ENCODE measurements around the gene KRTAP4-12.
"Not testable (repeated sequence)": the region's sequence is repeated elsewhere in the genome, so short reads cannot be mapped to it uniquely, and the experiment has no call there.

Gene KRTAP4-12

GRCh38 chr17:41160190-41160589 lies 36.2 kb upstream of the KRTAP4-12 start:
- not testable (repeated sequence) for H3K4me3 ChIP-seq (ENCODE audit: low read length); H4K8ac ChIP-seq (ENCODE audit: low read depth, low read length); H2BK5ac ChIP-seq (ENCODE audit: low read length); H4K5ac ChIP-seq (ENCODE audit: low read length); DNase-seq; H3K4me1 ChIP-seq (ENCODE audit: control insufficient read depth, low read depth, low read length); H3K56ac ChIP-seq (ENCODE audit: low read length); H3K79me2 ChIP-seq (ENCODE audit: control insufficient read depth, insufficient read depth, low read length); H3K79me1 ChIP-seq (ENCODE audit: low read length); H3K18ac ChIP-seq (ENCODE audit: low read length); H3K9ac ChIP-seq (ENCODE audit: low read length); H3K4ac ChIP-seq (ENCODE audit: low read depth, low read length); H3K27me3 ChIP-seq (ENCODE audit: insufficient read depth, low read length, poor library complexity); H3K23ac ChIP-seq (ENCODE audit: low read length); H2AK5ac ChIP-seq (ENCODE audit: low read length); H3K27ac ChIP-seq (ENCODE audit: low read depth, low read length); H3K36me3 ChIP-seq (ENCODE audit: control insufficient read depth, insufficient read depth, low read length); H2BK15ac ChIP-seq (replicated peaks; ENCODE audit: low read depth); H2BK120ac ChIP-seq (ENCODE audit: low read depth, low read length); H3K4me2 ChIP-seq (ENCODE audit: low read length)
- WGBS (ENCODE audit: extremely low coverage, insufficient coverage, low lambda C conversion rate), result no CpG with 5 or more reads among the region's 3 CpGs

- no peak overlapping the region for H3K18ac ChIP-seq (ENCODE audit: low read length)
- no peak overlapping the region for H2AK5ac ChIP-seq (ENCODE audit: low read length)
- H3K36me3 ChIP-seq (ENCODE audit: control insufficient read depth, insufficient read depth, low read length), result no peaks in the 10 kb centered on the region
- no peak overlapping the region for H3K4me3 ChIP-seq (ENCODE audit: low read length)
- no peak overlapping the region for H3K56ac ChIP-seq (ENCODE audit: low read length)
- H2BK120ac ChIP-seq (ENCODE audit: low read depth, low read length), result no peak overlapping the region
- H3K79me2 ChIP-seq (ENCODE audit: control insufficient read depth, insufficient read depth, low read length), result no peaks in the 10 kb centered on the region
- H3K27me3 ChIP-seq (ENCODE audit: insufficient read depth, low read length, poor library complexity), result no peaks in the 10 kb centered on the region
- no peak overlapping the region for H2BK15ac ChIP-seq (replicated peaks; ENCODE audit: low read depth)
- H3K4me1 ChIP-seq (ENCODE audit: control insufficient read depth, low read depth, low read length), result no peaks in the 10 kb centered on the region
- no peak overlapping the region for H3K23ac ChIP-seq (ENCODE audit: low read length)
- H3K9ac ChIP-seq (ENCODE audit: low read length), result no peak overlapping the region
- no peak overlapping the region for H3K27ac ChIP-seq (ENCODE audit: low read depth, low read length)
- no CpG with 5 or more reads among the region's 2 CpGs for WGBS (ENCODE audit: extremely low coverage, insufficient coverage, low lambda C conversion rate)
- H3K4me2 ChIP-seq (ENCODE audit: low read length), result no peak overlapping the region
- DNase-seq, result no peak
- H4K5ac ChIP-seq (ENCODE audit: low read length), result no peak overlapping the region
- no peak overlapping the region for H4K8ac ChIP-seq (ENCODE audit: low read depth, low read length)
- H2BK5ac ChIP-seq (ENCODE audit: low read length), result no peak overlapping the region
- no peaks in the 10 kb centered on the region for H3K79me1 ChIP-seq (ENCODE audit: low read length)
- no peak overlapping the region for H3K4ac ChIP-seq (ENCODE audit: low read depth, low read length)
These were observed 29.9 kb upstream of the KRTAP4-12 start for GRCh38 chr17:41153856-41154255.

- no peaks in the 10 kb centered on the region for H3K4me1 ChIP-seq (ENCODE audit: control insufficient read depth, low read depth, low read length)
- no peak overlapping the region for H3K27ac ChIP-seq (ENCODE audit: low read depth, low read length)
- no peaks in the 10 kb centered on the region for H3K79me2 ChIP-seq (ENCODE audit: control insufficient read depth, insufficient read depth, low read length)
- no peak overlapping the region for H2BK15ac ChIP-seq (replicated peaks; ENCODE audit: low read depth)
- no peak overlapping the region for H3K4me2 ChIP-seq (ENCODE audit: low read length)
- H3K79me1 ChIP-seq (ENCODE audit: low read length), result no peaks in the 10 kb centered on the region
- WGBS (ENCODE audit: extremely low coverage, insufficient coverage, low lambda C conversion rate), result no CpG with 5 or more reads among the region's 2 CpGs
- H3K18ac ChIP-seq (ENCODE audit: low read length), result no peak overlapping the region
- no peak for DNase-seq
- no peak overlapping the region for H3K23ac ChIP-seq (ENCODE audit: low read length)
- H3K36me3 ChIP-seq (ENCODE audit: control insufficient read depth, insufficient read depth, low read length), result no peaks in the 10 kb centered on the region
- no peak overlapping the region for H3K4me3 ChIP-seq (ENCODE audit: low read length)
- H4K8ac ChIP-seq (ENCODE audit: low read depth, low read length), result no peak overlapping the region
- no peak overlapping the region for H3K4ac ChIP-seq (ENCODE audit: low read depth, low read length)
- H3K27me3 ChIP-seq (ENCODE audit: insufficient read depth, low read length, poor library complexity), result no peaks in the 10 kb centered on the region
- H3K56ac ChIP-seq (ENCODE audit: low read length), result no peak overlapping the region
- no peak overlapping the region for H4K5ac ChIP-seq (ENCODE audit: low read length)
- no peak overlapping the region for H2BK120ac ChIP-seq (ENCODE audit: low read depth, low read length)
- H2AK5ac ChIP-seq (ENCODE audit: low read length), result no peak overlapping the region
- H2BK5ac ChIP-seq (ENCODE audit: low read length), result no peak overlapping the region
- H3K9ac ChIP-seq (ENCODE audit: low read length), result no peak overlapping the region
These were observed 27.5 kb upstream of the KRTAP4-12 start for GRCh38 chr17:41151525-41151924.

GRCh38 chr17:41150026-41150425 lies 26.0 kb upstream of the KRTAP4-12 start:
- no peak overlapping the region for H3K4me2 ChIP-seq (ENCODE audit: low read length)
- H3K23ac ChIP-seq (ENCODE audit: low read length), result no peak overlapping the region
- no peak overlapping the region for H3K4ac ChIP-seq (ENCODE audit: low read depth, low read length)
- no peak overlapping the region for H2AK5ac ChIP-seq (ENCODE audit: low read length)
- H3K79me2 ChIP-seq (ENCODE audit: control insufficient read depth, insufficient read depth, low read length), result no peaks in the 10 kb centered on the region
- no peak overlapping the region for H3K4me3 ChIP-seq (ENCODE audit: low read length)
- H3K9ac ChIP-seq (ENCODE audit: low read length), result no peak overlapping the region
- no peak overlapping the region for H4K8ac ChIP-seq (ENCODE audit: low read depth, low read length)
- no peak overlapping the region for H2BK15ac ChIP-seq (replicated peaks; ENCODE audit: low read depth)
- no peaks in the 10 kb centered on the region for H3K27me3 ChIP-seq (ENCODE audit: insufficient read depth, low read length, poor library complexity)
- no peak overlapping the region for H3K56ac ChIP-seq (ENCODE audit: low read length)
- no peak overlapping the region for H3K18ac ChIP-seq (ENCODE audit: low read length)
- H3K36me3 ChIP-seq (ENCODE audit: control insufficient read depth, insufficient read depth, low read length), result no peaks in the 10 kb centered on the region
- H3K4me1 ChIP-seq (ENCODE audit: control insufficient read depth, low read depth, low read length), result no peaks in the 10 kb centered on the region
- no peak overlapping the region for H2BK120ac ChIP-seq (ENCODE audit: low read depth, low read length)
- no peak overlapping the region for H3K27ac ChIP-seq (ENCODE audit: low read depth, low read length)
- no peak overlapping the region for H4K5ac ChIP-seq (ENCODE audit: low read length)
- WGBS (ENCODE audit: extremely low coverage, insufficient coverage, low lambda C conversion rate), result no CpG with 5 or more reads among the region's 4 CpGs
- no peaks in the 10 kb centered on the region for H3K79me1 ChIP-seq (ENCODE audit: low read length)
- DNase-seq, result no peak
- no peak overlapping the region for H2BK5ac ChIP-seq (ENCODE audit: low read length)

GRCh38 chr17:41149652-41149985 lies 25.6 kb upstream of the KRTAP4-12 start, which contains the start of gene KRTAP4-5:
KRTAP4-5 (minus strand) TSS chr17:41149825; CDS start chr17:41149767, 58 bp downstream.
- Histone ChIP-seq H3K4me1 (ENCODE audit: control insufficient read depth, low read depth, low read length) (no peaks in the 10 kb centered on the region), H3K4me2 (ENCODE audit: low read length) (no peak within 1 kb of the TSS), H3K36me3 (ENCODE audit: control insufficient read depth, insufficient read depth, low read length) (no peaks in the 10 kb centered on the region), H3K4ac (ENCODE audit: low read depth, low read length) (no peak within 1 kb of the TSS), H3K4me3 (ENCODE audit: low read length) (no peak within 1 kb of the TSS), H3K79me2 (ENCODE audit: control insufficient read depth, insufficient read depth, low read length) (no peaks in the 10 kb centered on the region), H3K79me1 (ENCODE audit: low read length) (no peaks in the 10 kb centered on the region), H3K18ac (ENCODE audit: low read length) (no peak within 1 kb of the TSS), H2BK5ac (ENCODE audit: low read length) (no peak within 1 kb of the TSS), H3K56ac (ENCODE audit: low read length) (no peak within 1 kb of the TSS), H2BK120ac (ENCODE audit: low read depth, low read length) (no peak within 1 kb of the TSS), H4K8ac (ENCODE audit: low read depth, low read length) (no peak within 1 kb of the TSS), H3K27ac (ENCODE audit: low read depth, low read length) (no peak within 1 kb of the TSS), H3K9ac (ENCODE audit: low read length) (no peak within 1 kb of the TSS), H3K23ac (ENCODE audit: low read length) (no peak within 1 kb of the TSS), H2BK15ac (replicated peaks; ENCODE audit: low read depth) (no peak within 1 kb of the TSS), H4K5ac (ENCODE audit: low read length) (no peak within 1 kb of the TSS), H2AK5ac (ENCODE audit: low read length) (no peak within 1 kb of the TSS), H3K27me3 (ENCODE audit: insufficient read depth, low read length, poor library complexity) (no peaks in the 10 kb centered on the region)
- DNase-seq, result no peak
- no CpG with 5 or more reads among the region's 2 CpGs for WGBS (ENCODE audit: extremely low coverage, insufficient coverage, low lambda C conversion rate)

- H3K18ac ChIP-seq (ENCODE audit: low read length); H3K79me1 ChIP-seq (ENCODE audit: low read length); H3K27me3 ChIP-seq (ENCODE audit: insufficient read depth, low read length, poor library complexity); H2BK120ac ChIP-seq (ENCODE audit: low read depth, low read length); H3K56ac ChIP-seq (ENCODE audit: low read length); H3K4ac ChIP-seq (ENCODE audit: low read depth, low read length); H3K27ac ChIP-seq (ENCODE audit: low read depth, low read length); H3K4me1 ChIP-seq (ENCODE audit: control insufficient read depth, low read depth, low read length); H4K8ac ChIP-seq (ENCODE audit: low read depth, low read length); H3K79me2 ChIP-seq (ENCODE audit: control insufficient read depth, insufficient read depth, low read length); H4K5ac ChIP-seq (ENCODE audit: low read length); H3K36me3 ChIP-seq (ENCODE audit: control insufficient read depth, insufficient read depth, low read length); H2BK15ac ChIP-seq (replicated peaks; ENCODE audit: low read depth); H3K4me3 ChIP-seq (ENCODE audit: low read length); H3K4me2 ChIP-seq (ENCODE audit: low read length); H3K23ac ChIP-seq (ENCODE audit: low read length); H3K9ac ChIP-seq (ENCODE audit: low read length); H2BK5ac ChIP-seq (ENCODE audit: low read length); H2AK5ac ChIP-seq (ENCODE audit: low read length); DNase-seq: not testable (repeated sequence)
- no CpG with 5 or more reads among the region's 10 CpGs for WGBS (ENCODE audit: extremely low coverage, insufficient coverage, low lambda C conversion rate)
These were observed 25.1 kb upstream of the KRTAP4-12 start for GRCh38 chr17:41148971-41149651.

Data from mesendoderm (in vitro differentiated cells).